ENCODE results near the gene C10orf95. TPM values are rescaled to one million over a fixed set of nuclear protein-coding genes. Genes with fewer than 3 reads are reported as not detected.

Gene C10orf95
- total RNA-seq, 1 donor from 2014 or later, result not detected

DNA sequence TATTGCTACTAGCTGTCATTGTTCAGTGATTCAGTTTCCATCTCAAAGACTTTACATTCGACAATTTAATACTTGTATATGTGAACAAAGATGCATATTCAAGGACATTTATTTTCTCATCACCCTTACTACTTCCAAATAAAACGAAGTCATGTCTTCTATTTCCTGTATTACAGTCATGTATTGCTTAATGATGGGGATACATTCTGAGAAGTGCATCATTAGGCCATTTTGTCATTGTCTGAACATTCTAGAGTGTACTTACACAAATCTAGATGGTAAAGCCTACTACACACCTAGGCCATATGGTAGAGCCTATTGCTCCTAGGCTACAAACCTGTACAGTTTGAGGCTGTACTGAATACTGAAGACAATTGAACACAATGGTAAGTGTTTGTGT is 6.5 kb downstream of the C10orf95 start:
- intact Hi-C loops (cut with DNase I), result no loop called here
- ATAC-seq (ENCODE audit: poor library complexity), result no peak
- no peak for DNase-seq

DNA sequence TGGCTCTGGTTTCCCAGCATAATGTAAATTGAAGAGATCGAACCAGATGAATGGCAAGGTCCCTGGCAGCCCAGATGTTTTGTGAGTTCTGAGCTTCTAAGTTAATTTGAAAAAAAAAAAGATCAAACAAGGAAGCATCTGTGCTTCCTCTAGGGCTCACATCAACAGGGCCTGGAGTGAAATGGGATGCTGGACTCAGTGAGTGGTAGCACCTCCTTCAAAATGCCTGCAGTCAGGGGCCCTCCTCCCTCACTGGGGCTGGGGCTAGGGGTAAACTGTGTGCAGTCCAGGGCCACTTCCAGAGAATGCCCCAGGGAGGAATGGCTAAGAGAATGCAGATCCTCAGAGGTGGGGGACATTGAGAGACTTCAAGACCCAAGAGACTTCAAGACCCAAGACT is 13.0 kb downstream of the C10orf95 start:
- no peak for DNase-seq
- ATAC-seq (ENCODE audit: poor library complexity), result no peak
- intact Hi-C loops (cut with DNase I), result no loop called here

DNA sequence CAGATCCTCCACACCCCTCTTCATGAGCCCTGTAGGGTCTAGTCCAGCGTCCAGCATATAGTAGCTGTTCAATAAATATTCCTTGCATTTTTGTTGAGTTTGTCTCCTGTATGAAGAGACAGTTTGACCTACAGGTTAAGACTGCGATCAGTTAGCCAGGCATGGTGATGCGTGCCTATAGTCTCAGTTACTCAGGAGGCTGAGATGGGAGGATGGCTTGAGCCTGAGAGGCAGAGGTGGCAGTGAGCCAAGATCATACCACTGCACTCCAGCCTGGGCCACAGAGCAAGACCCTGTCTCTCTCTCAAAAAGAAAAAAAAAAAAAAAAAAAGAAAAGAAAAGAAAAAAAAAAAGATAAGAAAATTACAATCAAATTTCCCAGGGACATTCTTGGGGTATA is 13.8 kb downstream of the C10orf95 start:
- DNase-seq, result no peak
- ATAC-seq (ENCODE audit: poor library complexity), result no peak
- intact Hi-C loops (cut with DNase I), result no loop called here

DNA sequence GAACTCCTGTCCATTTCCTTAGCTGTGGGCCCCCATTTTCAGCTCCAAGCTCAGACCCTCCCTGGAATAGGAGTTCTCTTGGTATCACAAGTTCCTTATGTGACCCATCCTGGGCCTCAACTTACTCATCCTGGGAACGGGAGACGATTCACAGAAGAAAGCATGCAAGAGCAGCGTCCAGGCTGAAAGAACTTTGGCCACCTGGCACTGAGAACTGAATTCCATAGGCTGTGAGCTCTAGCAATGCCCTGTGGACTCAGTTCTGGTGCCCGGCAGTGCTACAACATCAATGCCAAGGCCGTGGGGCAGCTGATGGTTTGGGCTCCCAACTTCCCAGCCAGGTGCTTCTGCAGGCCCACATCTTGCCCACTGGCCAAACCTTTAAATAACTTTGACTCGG is 15.0 kb downstream of the C10orf95 start:
- no peak for DNase-seq
- no peak for ATAC-seq (ENCODE audit: poor library complexity)
- intact Hi-C loops (cut with DNase I), result no loop called here

DNA sequence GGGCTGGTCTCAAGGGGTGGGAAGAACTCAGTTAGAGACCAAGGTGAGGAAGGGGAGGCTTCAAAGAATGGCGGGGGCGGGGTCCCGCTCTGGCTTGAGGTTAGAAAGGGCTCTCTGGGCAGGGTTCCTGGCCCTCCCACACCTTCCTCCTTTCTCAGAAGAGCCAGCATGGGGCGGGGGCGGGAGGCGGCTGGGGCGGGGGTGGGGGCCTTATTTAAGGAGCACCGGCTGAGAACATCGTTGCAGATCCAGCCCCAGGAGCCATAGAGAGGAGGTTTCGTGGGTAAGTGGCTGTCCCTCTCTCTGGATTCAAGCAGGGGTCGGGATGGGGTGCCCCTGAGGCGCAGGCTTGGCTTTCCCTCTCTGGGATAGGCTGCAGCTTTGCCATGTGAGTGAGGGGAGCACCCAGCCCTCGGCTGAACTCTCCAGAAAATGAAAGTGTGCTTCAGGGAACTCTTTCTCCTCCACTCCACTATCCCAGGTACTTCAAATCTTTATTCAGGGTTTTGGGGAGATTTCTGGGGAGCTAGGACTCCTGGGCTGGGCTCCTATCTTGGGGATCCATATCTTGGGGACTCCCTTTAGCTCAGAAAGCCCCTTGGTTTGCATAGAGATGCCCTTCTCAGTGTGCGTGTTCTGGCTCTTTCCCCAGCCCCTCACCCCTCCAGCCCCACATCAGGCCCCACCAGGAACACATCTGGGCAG is 15.7 kb downstream of the C10orf95 start:
- intact Hi-C loops (cut with DNase I), result no loop called here
- ATAC-seq (ENCODE audit: poor library complexity) (no peak), DNase-seq (no peak)

DNA sequence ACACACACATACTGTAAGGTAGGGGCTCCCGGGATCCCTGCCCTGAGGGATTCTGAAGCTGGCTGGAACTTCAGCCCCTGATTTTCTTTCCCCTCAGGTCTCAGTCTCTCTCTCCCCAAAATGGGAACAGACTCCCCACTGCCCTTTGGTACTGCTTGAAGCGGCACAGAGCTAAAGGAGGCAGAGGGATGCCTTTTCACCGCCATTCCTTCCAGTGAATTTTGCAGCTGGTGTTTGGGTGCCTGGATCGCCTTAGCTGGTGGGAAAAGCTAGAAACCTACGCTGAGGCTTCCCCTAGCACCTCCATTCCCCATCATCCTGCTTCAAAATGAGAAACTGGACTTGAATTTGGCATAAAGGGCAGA is 16.2 kb downstream of the C10orf95 start:
- ATAC-seq (ENCODE audit: poor library complexity), result no peak
- intact Hi-C loops (cut with DNase I), result no loop called here
- no peak for DNase-seq

DNA sequence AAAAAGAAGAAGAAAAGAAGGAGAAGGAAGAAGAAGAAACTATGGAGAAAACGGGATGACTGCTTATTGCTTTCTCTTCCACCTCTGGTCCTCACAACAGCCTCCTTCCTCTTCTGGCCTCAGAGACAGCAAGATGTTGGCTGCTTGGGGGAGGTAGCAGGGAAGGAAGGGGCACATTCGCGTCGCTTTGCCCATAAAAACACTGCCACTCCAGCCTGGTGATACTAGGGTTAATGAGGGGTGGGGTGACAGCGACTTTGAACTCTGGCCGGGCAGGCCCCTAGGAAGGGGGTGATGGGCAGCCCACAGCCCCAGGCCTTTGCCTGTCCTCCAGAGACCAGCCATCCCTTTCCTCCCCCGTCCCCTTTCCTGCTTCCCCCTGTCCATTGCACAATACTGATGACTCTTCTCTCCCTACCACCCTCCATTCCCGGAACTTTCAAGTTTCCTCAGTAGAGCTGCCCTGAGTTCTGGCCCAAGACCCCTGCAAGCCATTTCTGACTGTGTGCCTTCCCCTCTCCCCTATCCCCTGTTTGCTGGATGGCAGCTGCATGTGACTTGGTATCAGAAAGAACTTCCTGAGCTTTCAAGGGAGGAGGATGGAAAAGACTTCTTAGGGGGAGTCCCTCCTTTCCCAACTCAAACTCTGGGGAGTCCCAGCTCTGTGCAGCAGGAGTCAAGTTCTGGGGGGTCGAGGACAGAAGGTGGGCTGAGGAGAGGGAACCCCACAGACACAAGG is 16.8 kb downstream of the C10orf95 start:
- no peak for DNase-seq
- intact Hi-C loops (cut with DNase I), result no loop called here

DNA sequence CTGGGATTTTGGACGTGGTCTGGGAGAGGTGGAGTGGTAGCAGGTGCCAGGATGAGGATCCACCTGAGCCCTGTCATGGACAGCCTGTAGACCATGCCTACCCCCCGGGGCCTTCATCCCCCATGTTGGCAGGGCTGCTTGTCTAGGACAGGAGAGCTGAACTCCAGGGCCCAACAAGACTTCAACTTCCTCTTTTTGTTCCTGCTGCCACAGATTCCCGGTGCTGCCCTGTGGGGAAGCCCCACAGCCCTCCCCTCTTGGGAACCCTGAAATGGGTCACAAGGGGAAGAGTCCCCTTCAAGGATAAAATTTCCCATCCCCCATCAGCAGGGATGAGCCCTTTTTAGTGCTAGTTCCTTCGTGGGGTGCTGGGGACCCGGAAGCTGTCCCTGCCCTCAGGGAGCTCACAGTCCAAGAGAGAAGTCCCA is 17.7 kb downstream of the C10orf95 start:
- ATAC-seq (ENCODE audit: poor library complexity) (peak; percentile 5), DNase-seq (no peak)
- intact Hi-C loops (cut with DNase I), result no loop called here

More for the DNA sequence above, 16.8 kb downstream of the C10orf95 start:
- no peak for ATAC-seq (ENCODE audit: poor library complexity)

DNA sequence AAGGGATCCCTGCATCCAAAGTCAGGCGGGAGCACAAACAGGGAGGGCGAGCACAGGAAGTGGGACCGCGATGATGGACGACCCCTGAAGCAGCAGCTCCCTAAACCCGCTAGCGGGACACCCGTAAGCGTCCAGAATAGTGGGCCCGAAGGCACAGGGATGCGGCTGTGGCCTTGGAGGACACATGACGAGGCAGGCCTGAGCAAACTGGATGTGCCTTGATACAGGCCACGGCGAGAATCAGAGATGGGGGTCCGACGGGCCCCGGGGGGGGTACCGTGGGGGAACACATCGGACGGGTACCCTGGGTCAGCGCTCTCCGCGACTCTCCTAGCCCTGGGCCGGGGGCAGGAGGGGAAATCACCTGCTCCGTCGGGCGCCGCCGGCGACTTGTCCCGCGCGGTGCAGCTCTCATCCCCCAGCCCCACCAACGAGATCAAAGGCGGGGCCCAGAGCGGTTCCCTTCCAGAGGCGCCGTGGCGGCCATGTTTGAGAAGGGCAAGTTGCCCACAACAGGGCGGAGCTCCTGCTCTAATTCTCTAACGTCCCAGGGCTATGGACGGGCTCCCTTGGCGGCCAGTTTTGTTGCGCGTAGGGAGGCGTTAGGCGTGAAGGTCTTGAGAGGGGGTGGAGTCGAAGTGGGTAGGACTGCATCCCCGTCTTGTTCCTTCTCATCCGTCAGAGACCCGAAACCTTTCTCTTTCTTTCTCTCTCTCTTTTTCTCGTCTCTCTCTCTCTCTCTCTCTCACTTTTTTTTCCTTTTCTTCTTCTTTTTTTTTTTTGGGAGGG is 19.0 kb downstream of the C10orf95 start, which contains the start of gene CUEDC2:
TSS of gene CUEDC2 (minus strand) at position 413 of the 789 bp plus-strand sequence. CDS start 7,386 bp downstream, outside the sequence.
- DNase-seq (peak; percentile 98), ATAC-seq (ENCODE audit: poor library complexity) (peak; percentile 98)
- intact Hi-C loops (cut with DNase I), result no loop called here

DNA sequence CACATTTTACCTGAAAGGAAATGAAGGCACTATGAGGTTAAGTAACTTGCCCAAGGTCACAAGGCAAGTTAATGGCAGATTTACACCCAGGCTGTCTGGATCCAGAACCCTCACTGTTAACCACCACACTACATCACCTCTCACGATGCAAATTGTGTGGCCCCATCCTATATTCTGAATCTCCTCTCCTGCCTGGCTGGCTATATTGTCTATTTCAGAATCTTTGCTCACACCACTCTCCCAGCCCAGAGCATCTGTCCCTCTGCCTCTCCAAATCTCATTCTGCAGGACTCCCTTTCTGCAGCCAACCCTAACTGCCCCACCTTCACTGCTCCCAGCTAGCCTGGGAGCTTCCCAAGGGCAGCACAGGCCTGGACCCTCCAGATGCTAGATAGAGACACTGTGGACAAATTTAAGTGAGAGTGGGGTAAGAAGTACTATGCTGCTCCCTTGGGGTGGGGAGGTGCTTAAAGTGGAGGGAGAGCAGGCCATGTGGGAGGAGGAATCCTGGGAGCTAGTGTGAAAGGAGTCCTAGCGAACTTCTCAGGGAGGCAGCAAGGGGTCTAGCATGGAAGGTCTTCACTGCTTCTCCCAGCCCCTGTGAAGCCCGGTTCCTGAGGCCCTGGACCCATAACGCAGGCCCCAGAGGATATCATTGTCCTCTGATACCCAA is 19.8 kb downstream of the C10orf95 start:
- intact Hi-C loops (cut with DNase I), result no loop called here
- DNase-seq, result no peak
- ATAC-seq (ENCODE audit: poor library complexity), result peak; percentile 9

DNA sequence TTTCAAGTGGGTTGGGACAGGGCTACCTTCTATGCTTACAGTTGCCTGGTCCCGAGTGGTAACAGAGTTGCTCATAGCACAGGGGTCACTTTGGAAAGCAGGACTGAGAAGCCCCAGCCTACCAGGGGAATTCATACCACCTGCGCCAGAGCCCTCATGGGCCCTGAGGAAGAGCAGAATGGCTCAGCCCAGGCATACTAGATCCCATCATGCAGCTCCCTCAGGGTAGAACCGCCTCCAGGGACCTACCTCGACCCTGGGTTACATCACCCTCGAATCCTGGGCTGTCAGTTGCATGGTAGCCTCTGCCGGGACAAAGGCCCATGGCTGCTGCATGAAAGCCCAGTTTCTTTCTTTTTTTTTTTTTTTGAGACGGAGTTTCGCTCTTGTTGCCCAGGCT is 21.9 kb downstream of the C10orf95 start:
- no peak for DNase-seq
- intact Hi-C loops (cut with DNase I), result no loop called here
- no peak for ATAC-seq (ENCODE audit: poor library complexity)

DNA sequence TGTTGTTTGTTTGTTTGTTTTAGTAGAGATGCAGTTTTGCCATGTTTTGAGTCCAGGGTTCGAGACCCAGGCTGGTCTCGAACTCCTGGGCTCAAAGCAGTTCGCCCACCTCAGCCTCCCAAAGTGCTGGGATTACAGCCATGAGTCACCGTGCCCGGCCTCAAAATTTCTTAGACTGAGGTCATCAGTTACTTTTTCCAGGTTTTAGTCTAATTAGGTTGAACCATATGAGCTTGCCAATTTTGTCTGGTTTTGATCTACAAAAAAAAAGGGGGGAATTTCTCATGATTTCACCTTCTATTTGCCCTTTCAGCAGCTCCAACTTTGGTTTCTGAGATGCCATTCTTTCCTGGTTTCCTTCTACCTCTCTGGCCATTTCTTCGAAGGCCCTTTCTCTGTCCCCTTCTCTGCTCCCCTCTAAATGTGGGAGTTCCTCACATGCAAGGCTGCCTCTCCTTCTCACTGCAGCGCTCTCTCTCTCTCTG is 24.5 kb downstream of the C10orf95 start:
- ATAC-seq (ENCODE audit: poor library complexity) (no peak), DNase-seq (no peak)
- intact Hi-C loops (cut with DNase I), result no loop called here

DNA sequence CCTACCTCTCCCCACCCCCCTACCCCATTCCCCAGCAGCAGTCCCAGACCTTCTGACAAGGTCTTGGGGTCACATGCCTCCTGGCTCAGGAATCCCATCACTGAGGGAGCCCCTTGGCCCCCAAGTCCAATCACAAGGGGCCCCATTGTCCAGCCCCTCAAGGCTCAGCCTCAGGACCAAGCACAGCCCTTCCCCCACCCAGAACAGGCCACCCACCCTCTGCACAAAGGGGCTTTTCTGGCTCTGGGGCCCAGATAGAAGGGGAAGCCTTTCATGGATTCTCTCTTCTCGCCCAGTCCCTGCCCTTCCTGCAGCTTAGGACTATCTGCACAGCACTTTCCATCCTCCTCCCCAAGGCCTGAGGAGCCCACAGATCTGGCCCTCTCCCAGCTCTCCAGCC is 25.9 kb downstream of the C10orf95 start:
- DNase-seq (no peak), ATAC-seq (ENCODE audit: poor library complexity) (no peak)
- intact Hi-C loops (cut with DNase I), result no loop called here

DNA sequence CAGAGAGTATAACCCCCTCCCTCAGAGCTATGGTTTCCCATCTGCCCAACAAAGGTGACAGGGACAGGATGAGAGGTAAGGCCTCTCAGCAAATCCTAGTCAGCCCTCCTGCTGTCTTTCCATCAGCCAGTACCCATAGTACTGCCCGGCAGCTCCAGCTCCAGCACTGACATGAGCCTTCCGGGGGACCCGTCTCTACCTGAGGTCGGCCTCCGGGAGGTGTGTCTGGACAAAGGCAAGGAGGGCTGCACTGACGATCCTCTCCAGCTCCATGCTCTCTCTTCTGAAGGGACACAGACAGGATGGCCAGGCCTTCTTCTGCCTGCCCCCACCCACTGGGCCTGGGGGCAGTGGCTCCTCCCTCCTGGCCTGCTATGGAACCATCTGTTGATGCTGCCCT is 26.4 kb downstream of the C10orf95 start:
- intact Hi-C loops (cut with DNase I), result no loop called here
- ATAC-seq (ENCODE audit: poor library complexity) (no peak), DNase-seq (no peak)

DNA sequence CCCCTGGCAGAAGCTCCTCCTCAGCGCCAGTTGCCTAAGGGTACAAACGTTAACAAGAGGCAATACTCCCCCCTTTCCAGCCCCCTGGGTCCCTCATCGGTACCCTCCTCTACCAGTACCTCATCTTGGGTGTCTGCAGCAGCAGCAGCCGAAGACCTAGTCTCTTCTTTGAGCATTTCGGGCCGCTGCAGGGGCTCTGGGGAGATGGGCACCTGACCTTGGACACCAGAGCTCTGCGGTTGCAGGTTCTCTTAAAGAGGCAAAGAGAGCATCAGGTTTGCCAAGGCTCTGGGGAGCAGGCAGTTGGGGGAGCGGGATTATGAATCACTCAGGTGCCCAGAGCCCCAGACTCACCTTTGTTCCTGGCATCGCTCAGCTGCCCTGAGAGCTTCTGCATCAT is 27.2 kb downstream of the C10orf95 start:
- intact Hi-C loops (cut with DNase I), result no loop called here
- DNase-seq, result no peak
- no peak for ATAC-seq (ENCODE audit: poor library complexity)

DNA sequence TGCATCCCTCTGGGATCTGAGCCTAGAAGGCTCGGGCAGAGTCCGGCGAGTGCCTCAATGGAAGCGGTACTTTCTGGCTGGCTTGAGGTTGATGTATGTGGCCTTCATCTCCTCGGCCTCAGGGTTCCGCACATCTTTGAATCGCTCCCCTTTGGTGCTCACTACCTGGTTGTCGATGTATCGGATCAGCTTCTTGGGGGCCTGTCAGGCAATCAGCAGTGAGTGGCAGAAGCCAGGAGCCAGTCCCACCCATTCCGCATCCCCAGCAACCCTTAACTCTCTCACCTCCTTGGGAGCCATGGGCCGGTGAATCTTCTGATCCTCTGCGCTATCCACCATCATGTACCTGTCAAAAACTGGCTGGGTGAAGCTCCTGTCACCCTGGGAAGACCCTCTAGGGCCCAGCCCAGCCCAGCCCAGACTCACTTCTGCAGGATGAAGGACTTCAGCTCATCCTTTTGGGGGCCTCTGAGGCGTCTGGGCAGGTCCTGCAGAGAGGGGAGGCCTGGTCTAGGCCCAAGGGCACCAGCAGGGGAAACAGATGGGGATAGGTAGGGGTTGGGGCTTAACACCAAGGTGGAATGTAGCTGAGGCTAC is 27.9 kb downstream of the C10orf95 start:
- intact Hi-C loops (cut with DNase I), result no loop called here
- ATAC-seq (ENCODE audit: poor library complexity) (no peak), DNase-seq (no peak)

DNA sequence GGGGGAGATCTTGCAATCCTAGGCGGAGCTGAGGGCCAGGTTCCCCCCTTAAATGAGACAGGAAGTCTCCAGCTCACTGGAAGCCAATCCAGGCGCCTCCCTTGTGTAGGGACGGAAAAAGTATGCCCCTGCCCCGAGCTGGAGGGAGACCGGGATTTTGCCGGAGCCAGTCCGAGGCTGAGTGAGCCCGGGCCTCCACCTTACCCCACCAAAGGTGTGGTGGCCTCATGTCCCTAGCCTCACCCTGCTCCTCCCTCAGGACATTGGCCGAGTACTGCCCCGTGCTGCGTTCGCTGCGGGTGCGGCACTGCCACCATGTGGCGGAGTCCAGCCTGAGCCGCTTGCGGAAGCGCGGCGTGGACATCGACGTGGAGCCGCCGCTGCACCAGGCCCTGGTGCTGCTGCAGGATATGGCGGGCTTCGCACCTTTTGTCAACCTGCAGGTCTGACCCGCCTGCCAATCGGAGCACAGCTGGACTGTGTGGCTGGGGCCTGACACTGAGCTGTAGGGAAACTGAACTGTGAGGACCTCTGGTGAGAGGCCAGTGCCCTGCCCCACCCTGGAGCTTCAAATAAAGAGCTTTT is 28.7 kb downstream of the C10orf95 start:
- DNase-seq (peak; percentile 88), ATAC-seq (ENCODE audit: poor library complexity) (peak; percentile 67)
- intact Hi-C loops (cut with DNase I), result no loop called here

Data from Right ventricle myocardium superior (tissue), 1 donor.